ENCODE measurements around the gene GAS2.

The GAS2 gene

GRCh38 chr11:22728600-22729389 is 62.4 kb downstream of the GAS2 start:
- DNase-seq, result no peak

GRCh38 chr11:22730319-22730718 is 63.9 kb downstream of the GAS2 start:
- DNase-seq, result no peak

DNA sequence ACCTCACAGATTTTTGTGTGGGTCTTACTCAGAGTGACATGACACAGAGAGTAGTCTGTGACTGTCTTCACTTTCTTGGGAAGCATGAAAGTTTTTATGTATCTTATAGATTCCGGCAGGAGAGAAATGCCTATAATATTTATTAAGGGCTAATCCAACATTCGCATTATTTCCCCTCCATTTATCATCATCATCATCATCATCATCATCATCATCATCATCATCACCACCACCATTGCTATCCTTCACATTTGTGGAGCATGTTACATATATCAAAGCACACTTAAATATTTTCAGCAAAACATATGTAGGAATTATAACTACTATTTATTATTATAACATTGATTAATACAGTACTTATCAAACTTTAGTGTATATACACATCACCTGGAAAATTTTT is 66.2 kb downstream of the GAS2 start:
- no peak for DNase-seq

DNA sequence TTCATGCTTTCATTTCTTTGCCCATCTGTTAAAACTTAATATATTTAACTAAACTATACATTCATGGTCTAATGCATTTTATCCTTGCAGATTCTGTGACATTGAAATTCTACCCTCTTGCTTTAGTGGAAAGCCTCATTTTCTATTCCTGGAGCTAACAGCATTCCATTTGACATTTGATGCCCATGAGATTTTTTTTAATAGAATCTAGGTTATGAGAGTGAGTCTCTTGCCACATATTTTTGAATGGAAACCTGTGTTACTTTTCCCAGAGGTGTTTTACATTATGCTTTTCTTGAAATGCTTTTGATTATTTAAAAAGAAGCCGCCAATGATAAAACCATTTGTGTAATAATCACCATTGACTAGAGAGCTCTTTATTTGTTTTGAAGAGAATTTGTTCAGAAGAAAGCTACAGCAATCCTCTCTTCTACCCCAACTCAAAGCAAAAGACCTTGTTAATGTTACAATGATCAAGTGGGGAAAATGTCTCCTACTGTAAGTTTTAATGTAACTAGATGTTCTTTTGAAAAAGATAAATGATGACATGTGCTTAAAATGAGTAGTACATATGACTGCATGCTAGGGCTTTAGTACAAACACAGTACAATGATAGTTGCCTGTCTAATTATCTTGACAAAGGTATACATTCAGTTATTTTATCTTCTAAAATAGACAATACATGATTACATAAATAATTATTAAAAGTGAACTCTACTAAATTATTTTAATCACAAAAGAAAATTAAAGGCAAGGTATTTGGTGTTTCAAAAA is 67.3 kb downstream of the GAS2 start:
- no peak for DNase-seq

- no peak for DNase-seq
These were observed 68.4 kb downstream of the GAS2 start for GRCh38 chr11:22734628-22735345.

- DNase-seq, result no peak
These were observed 75.8 kb downstream of the GAS2 start for GRCh38 chr11:22742157-22742613.

DNA sequence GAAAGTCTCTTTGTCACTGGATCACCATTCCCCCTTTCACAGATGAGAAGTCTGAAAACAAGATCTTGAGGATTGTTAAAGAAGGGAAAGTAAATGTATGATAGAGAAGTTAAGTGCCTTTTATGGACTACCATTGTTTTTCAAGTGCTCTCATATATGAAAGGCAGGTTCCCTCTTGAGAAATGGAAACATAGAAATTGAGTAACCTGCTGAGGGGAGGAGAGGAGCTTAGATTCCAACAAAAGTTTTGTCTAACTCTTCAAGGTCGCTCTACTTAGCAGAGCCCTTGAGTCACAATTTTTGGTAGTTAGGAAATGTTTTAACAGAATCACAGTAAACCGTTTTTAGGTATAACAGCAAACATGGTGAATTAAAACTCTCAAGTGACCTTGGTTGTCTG is 83.1 kb downstream of the GAS2 start:
- no peak for DNase-seq

DNA sequence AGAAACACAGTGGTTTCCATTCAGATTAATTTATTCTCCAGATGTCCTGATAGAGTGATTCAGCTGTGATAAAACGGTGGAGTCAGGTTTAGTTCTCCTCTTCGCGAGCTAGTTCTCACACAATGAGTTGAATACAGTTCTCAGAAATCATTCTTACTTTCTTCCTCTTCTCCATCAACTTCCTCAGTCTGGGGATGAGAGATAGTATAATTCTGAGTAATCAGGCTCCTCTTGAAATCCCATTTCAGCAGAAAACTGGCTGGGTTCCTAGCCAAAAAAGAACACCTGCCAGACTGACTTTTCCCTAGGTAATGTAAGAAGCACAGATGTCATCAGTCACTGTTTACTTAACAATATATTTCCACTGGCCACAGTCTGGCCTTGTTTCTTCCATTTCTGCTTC is 86.5 kb downstream of the GAS2 start:
- DNase-seq, result no peak

DNA sequence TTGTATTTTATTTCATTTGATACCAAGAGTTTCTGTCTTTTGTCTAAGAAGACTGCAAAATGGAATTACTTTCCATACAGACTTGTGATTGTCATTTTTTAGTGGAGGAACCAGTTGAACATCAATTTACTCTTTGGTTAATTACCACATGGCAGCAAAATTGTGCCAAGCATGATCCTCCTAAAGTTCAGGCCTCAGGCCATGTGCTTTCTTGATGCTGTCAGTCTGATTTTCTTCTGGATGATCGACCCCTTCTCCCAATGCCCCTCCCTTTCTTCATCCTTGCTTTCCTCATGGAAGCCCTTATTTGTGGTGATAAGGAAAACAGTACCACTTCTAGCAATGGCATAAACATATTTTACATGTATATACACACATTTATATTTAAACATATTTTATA is 87.0 kb downstream of the GAS2 start:
- no peak for DNase-seq

- no peak for DNase-seq
These were observed 94.7 kb downstream of the GAS2 start for GRCh38 chr11:22761066-22761465.

DNA sequence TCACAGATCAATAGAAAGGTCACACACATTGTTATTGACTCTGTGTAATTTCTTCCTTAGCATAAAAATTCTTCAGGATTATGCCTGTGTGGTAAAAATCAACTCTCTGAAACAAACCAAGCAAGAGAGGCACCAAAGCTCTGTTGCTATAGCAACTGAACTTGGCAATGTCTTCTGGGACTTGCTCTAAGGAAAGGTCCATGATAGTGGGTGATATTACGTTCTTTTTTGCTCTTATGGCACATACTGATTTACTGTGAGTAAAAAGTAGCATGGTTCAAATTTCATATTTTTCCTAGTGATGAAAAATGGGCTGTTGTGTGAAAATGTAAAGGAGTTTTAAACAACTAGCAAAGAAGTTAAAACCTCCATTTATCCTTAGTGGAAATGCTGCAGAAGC is 96.8 kb downstream of the GAS2 start:
- DNase-seq, result no peak

DNA sequence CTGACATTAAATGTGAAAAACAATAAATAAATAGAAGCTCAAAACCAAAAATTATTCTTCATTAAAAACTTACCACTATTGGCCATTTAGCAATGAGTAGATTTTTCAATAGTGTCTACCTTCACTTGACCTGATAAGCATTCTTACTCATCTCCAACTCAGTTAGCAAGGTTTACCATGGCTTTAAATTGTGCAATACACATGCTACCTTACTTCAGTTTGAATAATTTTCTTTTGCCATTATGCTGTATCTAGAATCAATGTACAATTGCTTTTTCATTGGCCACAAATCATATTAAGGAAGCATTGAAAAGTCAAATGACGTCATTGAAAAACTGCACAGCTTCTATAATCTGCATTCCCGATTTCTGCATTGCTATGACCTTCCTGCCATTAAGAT is 98.3 kb downstream of the GAS2 start:
- no peak for DNase-seq

DNA sequence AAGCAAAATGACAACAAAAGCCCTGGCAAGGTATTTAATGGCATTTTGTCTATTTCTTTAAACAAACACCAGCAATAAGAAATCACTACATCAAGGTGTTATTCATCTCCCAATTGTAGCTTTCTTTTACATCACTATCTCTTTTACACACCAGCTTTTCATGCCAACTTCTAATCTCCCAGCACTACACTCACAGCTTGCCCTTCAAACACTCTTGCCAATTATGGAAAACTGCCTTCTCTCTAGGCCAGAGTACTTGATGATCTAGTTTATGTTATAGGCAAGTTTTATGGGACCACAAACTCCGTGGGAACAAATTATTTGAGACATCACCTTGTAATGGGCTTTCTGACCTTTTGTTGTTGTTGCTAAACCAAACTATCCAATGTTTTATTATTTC is 101.9 kb downstream of the GAS2 start:
- DNase-seq, result no peak

DNA sequence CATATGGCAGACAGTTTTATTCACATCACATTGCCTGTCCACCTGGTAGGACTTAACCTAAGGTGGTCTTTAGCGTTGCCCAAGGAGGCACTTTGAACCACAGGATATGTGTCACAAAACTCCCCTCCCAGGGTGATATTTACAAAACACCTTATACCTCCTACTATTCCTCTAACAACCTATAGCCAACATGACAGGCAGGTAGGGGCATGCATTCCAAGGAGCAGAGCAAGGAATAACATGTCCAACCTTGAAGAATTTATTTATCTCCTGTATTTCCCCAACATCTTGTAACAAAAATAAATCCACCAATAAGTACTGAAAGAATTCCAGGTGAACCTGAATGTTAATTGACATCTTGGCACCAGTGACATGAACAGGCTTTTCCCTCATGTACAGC is 102.7 kb downstream of the GAS2 start:
- no peak for DNase-seq

GRCh38 chr11:22774716-22775115 is 108.3 kb downstream of the GAS2 start:
- DNase-seq, result no peak

GRCh38 chr11:22775248-22775647 is 108.8 kb downstream of the GAS2 start:
- no peak for DNase-seq

DNA sequence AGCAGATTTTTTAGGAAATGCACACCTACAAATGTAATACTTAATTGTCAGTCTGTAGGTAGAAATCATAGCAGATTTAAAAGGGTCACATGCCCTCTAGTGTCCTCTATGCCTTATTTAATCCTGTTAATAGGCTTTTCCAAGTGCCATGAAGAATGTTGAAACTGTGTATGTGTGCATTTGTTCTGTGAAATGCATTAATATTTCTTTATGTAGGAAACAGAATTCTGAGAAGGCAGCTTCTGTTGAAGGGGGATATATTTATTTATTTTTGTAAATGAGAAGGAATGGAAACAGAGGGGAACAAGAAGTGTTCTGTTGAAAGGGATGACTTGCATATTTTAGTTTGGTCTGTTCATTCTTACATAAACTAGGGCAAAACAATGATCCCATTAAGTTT is 112.2 kb downstream of the GAS2 start:
- no peak for DNase-seq

- no peak for DNase-seq
These were observed 113.4 kb downstream of the GAS2 start for GRCh38 chr11:22779850-22780249.

- no peak for DNase-seq
These were observed 114.7 kb downstream of the GAS2 start for GRCh38 chr11:22780952-22781593.

DNA sequence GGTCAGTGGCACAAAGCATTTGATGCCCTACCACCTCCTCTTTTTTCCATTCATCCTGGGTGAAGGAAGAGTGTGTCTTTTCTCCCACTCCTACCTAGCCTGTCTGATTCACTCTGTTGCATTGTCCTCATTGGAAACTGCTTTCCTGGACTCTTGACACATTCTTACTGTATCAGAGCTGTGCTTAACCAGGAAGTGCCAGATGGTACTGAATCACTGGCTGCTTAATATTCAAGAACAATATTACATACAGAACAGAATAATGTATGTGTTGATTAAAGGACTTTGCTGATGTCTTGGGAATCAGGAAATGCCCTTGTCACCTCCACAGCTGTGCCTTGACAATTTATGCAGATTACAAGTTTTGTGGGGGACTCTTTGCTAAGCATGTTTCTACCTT is 118.8 kb downstream of the GAS2 start:
- no peak for DNase-seq

DNA sequence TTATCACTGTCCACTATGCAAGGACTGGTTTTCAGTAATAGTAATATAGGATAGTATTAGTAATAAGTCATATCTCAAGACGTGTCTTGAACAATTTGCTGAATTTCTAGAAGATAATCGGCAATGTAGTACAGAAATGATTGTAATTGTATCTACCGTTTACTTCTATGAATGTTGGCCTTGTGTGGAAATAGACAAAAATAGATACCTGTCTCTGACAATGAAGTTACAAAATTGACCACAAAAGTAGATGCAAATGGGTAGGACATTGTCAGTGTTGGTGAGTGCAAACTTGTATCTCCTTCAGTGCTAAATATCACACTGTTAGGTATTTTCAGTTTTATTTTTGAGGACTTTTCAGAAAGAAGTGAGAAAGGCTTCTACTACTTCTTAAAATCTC is 120.1 kb downstream of the GAS2 start:
- no peak for DNase-seq

GRCh38 chr11:22787055-22787454 is 120.6 kb downstream of the GAS2 start:
- DNase-seq, result no peak

- no peak for DNase-seq
These were observed 121.2 kb downstream of the GAS2 start for GRCh38 chr11:22787551-22788162.

Measured in activated T-cell treated with anti-CD3 and anti-CD28 coated beads, Interleukin-2, amount 50 U/mL, for 1 hour (primary cell).